ENCODE measurements around the gene NUFIP2.

- TF ChIP-seq CTCF (IDR thresholded peaks at IDR 0.05) (no peak), EZH2 (IDR thresholded peaks at IDR 0.05; ENCODE audit: borderline replicate concordance, insufficient read depth, low read depth, low read length, poor library complexity, severe bottlenecking) (no peak)
These were observed 37.9 kb downstream of the NUFIP2 start for GRCh38 chr17:29255926-29256522.
